NCI-H446 treated with DMSO at 0.1 percent for 48 hours (cell line): ENCODE data around the gene GPATCH2L.

Experiments
- DNase-seq: peaks from one replicate; lab custom pipeline; 2025; lab: John Stamatoyannopoulos, UW

Gene GPATCH2L

DNA sequence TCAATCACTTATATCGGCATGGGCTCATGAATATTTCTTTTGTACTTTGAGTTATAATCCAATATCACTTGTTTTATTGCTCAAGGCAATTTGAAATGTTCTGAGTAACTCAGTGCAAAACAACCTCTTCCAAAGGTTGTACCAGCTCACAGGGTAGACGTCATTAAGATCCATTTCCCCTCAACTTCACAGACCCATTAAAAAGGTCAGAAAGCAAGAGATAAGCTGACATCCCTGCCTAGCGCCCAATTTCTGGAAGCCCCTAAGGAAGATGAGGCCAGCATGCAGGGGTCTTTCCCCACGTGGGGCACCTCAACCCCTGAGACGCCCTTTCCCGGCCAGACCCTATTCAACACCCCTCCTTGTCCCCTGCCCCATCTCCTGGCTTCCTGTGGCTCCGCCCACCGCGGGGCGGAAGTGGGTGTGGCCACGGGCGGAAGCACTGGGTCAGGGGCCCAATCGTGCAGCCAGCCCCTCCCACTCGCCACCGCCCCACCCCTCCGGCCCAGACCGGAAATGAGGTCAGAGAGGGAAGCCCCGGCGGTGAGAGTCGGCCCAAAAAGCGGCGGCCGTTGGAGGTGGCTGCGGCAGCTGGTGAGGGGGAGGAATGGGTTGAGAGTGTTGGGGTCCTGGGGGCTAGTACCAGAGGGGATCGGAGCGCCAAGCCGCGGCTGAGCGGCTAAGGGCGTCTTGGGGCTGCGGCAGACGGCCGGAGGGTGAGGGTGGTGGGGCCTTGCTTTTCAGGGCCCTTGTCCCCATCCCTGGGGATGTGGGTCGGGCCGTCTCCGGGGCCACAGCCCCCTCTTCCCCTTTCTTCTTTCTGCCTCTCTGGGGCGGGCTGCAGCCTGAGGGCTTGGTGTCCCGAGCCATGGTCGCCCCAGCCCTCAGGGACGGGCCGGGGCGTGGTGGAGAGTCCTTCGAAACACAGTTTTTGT, at the start of gene GPATCH2L:
Gene GPATCH2L (plus strand): TSS at position 525 of the 935 bp plus-strand sequence. CDS start 2,442 bp downstream, outside the sequence.
- DNase-seq: peak; percentile 61

DNA sequence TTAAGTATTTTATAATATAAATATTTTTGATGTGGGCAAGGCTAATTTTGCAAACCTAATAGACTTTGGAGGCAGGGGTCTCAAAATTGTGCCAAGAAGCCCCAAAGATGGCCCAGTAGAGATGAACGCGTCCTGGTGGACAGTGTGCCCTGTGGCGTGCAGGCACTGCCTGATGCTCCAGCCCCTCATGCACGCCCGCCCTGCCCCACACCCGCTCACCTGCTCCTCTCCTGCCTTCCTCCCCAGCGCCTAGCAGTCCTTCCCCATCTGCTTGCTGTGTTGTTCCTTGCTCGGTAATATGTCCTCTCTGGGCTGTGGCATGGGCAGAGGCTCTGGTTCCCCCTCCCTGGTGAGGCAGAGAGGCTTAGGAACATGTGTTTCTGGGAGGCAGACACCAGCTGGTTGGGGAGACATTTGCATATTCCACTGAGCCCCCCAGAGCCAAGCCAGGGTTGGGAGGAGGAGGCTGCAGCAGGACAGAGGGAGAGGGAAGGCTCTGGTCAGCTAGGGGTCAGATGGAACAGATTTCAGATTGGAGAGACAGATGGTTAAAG, 46.8 kb upstream of the GPATCH2L start:
- DNase-seq: no peak

DNA sequence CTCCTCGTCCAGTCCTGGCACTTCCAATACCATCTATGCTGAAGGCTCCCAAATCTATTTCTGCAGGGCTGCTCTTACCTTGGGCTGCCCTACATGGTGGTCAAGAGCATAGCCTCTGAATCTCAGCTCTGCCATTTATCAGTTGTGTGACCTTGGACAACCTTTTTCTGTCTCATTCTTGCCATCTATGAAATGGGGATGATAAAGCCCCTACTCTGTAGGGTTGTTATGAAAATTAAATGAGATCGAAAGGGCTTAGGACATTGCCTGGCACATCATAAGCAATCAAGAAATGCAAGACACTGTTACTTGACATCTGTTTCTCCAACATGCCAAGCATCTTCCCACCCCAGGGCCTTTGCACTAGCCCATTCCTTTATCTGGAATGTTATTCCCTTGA, 45.5 kb upstream of the GPATCH2L start:
- no peak for DNase-seq

GRCh38 chr14:76109087-76109880, 42.4 kb upstream of the GPATCH2L start:
- no peak for DNase-seq

- DNase-seq: no peak
Measured at GRCh38 chr14:76112889-76113624, 38.7 kb upstream of the GPATCH2L start.

DNA sequence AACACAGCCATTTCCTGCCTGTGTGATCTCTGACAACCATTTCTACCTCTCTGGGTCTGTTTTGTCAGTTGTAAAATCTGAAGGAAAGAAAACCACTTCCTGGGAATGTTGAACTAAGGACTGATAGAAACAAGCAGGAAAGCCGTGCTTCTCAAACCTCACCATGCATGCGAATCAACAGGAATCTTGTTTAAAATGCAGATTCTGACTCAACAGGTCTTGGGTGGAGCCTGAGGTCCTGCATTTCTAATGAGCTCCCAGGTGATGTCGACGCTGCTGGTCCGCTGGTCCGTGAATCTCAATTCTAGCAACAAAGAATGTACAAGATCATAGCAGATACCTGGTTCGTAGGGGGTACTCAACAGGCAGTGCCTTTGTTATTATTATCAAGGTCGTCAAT, 38.0 kb upstream of the GPATCH2L start:
- no peak for DNase-seq

GRCh38 chr14:76115010-76115422, 36.7 kb upstream of the GPATCH2L start:
- DNase-seq: no peak

DNA sequence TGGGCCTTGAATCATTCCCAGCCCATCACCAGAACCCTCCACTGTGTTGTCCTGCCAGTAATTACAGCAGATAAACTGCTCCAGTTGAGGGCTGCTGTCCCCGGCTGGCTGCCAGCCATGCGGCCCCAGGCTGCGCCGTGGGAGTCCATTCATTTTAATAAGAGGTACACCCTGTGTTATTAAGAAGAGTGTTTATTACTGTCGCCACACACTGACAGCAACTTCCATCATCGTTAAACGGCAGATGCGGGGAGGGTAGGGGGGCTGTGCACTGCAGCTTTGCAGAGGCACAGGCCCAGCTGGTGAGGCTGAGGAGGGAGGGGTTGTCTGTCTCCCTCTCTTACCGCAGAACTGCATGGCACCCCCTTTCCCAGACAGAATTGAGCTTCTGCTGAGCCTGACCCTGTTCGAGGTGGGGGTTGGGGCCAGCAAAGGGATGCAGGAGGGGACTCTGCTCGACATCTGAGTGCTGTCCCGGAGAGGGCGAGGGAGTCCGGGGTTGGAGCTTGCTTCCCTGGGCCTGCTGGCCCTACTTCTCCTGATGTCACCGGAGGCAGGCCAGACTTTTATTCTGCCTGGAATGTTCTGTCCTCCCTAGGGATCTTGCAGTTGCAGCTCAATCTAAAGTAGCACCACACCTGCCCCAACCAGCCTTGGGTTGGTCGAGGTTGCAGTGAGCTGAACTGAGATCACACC, 33.8 kb upstream of the GPATCH2L start:
- no peak for DNase-seq

GRCh38 chr14:76118594-76118993, 33.1 kb upstream of the GPATCH2L start:
- no peak for DNase-seq

- no peak for DNase-seq
Measured at GRCh38 chr14:76121089-76121748, 30.5 kb upstream of the GPATCH2L start.

- DNase-seq: no peak
Measured at GRCh38 chr14:76123426-76124225, 28.1 kb upstream of the GPATCH2L start.

DNA sequence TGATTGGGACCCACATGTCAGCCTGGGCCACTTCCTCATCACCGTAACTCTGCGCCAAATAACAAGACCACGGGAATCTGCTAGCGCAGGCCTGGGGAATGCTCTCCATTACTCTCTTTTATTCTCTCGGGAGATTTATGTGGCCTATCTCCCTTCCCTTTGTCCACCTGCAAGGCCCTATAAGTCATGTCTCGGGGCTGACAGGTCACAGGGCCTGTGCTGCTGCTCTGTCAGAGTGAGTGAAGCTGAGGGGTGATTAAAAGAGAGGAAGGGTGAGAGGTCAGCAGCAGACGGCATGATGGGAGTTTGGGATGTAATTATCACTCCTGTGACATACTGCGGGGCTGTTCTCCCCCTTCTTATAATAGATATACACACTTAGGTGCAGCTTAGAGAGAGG, 26.2 kb upstream of the GPATCH2L start:
- DNase-seq: no peak

GRCh38 chr14:76126076-76126475, 25.6 kb upstream of the GPATCH2L start:
- DNase-seq: no peak

- no peak for DNase-seq
Measured at GRCh38 chr14:76129851-76130576, 21.7 kb upstream of the GPATCH2L start.

- DNase-seq: no peak
Measured at GRCh38 chr14:76131071-76131965, 20.4 kb upstream of the GPATCH2L start.

DNA sequence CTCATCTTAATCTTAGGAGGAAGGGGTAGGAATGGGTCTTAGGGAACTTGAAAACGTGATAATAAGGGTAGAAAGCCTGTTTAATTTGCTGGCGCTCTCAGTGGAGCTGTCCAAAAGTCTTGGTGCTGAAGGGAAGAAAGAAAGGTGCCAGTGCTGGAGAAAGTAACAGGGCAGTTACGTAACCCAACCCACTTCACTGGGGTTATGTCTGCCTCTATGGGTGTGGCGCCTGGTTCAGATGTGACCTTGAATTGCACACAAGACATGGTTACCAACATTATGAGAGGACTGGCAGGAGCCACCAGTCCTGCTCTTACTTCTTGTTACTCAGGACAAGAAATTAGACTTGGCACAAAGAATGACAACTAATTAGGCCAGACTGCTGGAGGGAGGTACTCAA, 18.6 kb upstream of the GPATCH2L start:
- no peak for DNase-seq

- DNase-seq: no peak
Measured at GRCh38 chr14:76134231-76134630, 17.5 kb upstream of the GPATCH2L start.

- DNase-seq: no peak
Measured at GRCh38 chr14:76135722-76136121, 16.0 kb upstream of the GPATCH2L start.
